Endothelial cell of umbilical vein (primary cell): Measurements from ENCODE around the gene ARHGEF37. TPM values are rescaled to one million over a fixed set of nuclear protein-coding genes. Genes with fewer than 3 reads are reported as not detected.
A peak's percentile ranks its signal among the peaks of the same experiment; 100 is the strongest.

Experiments used
- BruUV-seq: library from RNA; stranded (reverse); fragments of 400-500 nt; replicated peaks from 2 replicates; lab custom pipeline; 2021; lab: Mats Ljungman, UMichigan
- CTCF ChIA-PET: fragments of 300-600, 350-600 bp; sonication (Branson Sonifier 250); formaldehyde crosslinking; loops from one replicate; lab custom pipeline; 2021; ENCODE audit warnings: antibody characterized with exemption, inconsistent platforms; lab: Charles Lee
- POLR2A ChIA-PET: fragments of 300-600, 350-600 bp; sonication (Branson Sonifier 250); formaldehyde crosslinking; loops from one replicate; lab custom pipeline; 2021; ENCODE audit warnings: antibody characterized with exemption, inconsistent platforms; lab: Charles Lee
- DNase-seq: peaks from one replicate; pipeline ENCODE4 v3.0.0-alpha.2; 2011; ENCODE audit warnings: low read depth, low spot score
- FAIRE-seq: peaks from 2 replicates; lab custom pipeline; 2011; peaks lifted over from hg19 to GRCh38; lab: Jason Lieb, UNC
- H2AFZ ChIP-seq: 2 replicates; pipeline ENCODE4 v1.6.0; 2012; ENCODE audit warnings: low read depth, low read length, control low read depth, inconsistent platforms
- H3K27ac ChIP-seq: 2 replicates; pipeline ENCODE4 v1.5.1; 2011; ENCODE audit warnings: low read depth, mild to moderate bottlenecking, control low read depth, low read length, moderate library complexity; ENCODE audit not compliant: insufficient read depth
- H3K27me3 ChIP-seq, 2 experiments: 2 replicates each; pipeline versions ENCODE4 v1.6.0 to v1.6.1; 2011; ENCODE audit warnings: low read length in 2 of 2, mixed read lengths in 1 of 2; ENCODE audit not compliant: control insufficient read depth in 2 of 2, insufficient read depth in 2 of 2
- H3K36me3 ChIP-seq, 2 experiments: 2 replicates in 1 of 2; 3 replicates in 1 of 2; pipeline ENCODE4 v1.5.1; 2011; ENCODE audit warnings: low read length in 2 of 2, mild to moderate bottlenecking in 1 of 2, moderate library complexity in 1 of 2; ENCODE audit not compliant: control insufficient read depth in 2 of 2, insufficient read depth in 2 of 2; ENCODE audit errors: extremely low read depth in 1 of 2
- H3K4me1 ChIP-seq: 3 replicates; pipeline ENCODE4 v1.5.1; 2011; ENCODE audit warnings: mild to moderate bottlenecking, low read length; ENCODE audit not compliant: control insufficient read depth, insufficient read depth; ENCODE audit errors: extremely low read depth
- H3K4me2 ChIP-seq: 2 replicates; pipeline ENCODE4 v1.6.1; 2011; ENCODE audit warnings: low read length, control low read depth, mixed read lengths; ENCODE audit not compliant: insufficient read depth
- H3K4me3 ChIP-seq, 3 experiments: fragments of 200-600 bp in 1 of 3; sonication (generic), shearing (Covaris generic) in 1 of 3; replicated peaks in 1 of 3; 2 replicates each; pipeline ENCODE4 v1.5.1; 2011 to 2016; ENCODE audit warnings: control low read depth in 3 of 3, low read length in 3 of 3, mild to moderate bottlenecking in 2 of 3, inconsistent platforms in 1 of 3, low read depth in 1 of 3, moderate library complexity in 1 of 3; ENCODE audit not compliant: insufficient read depth in 1 of 3
- H3K79me2 ChIP-seq: 2 replicates; pipeline ENCODE4 v1.6.0; 2012; ENCODE audit warnings: low read length, inconsistent platforms; ENCODE audit not compliant: control insufficient read depth, insufficient read depth
- H3K9ac ChIP-seq: replicated peaks from 2 replicates; pipeline ENCODE3; 2011; ENCODE audit warnings: low read length, control low read depth; ENCODE audit not compliant: insufficient read depth; ENCODE audit errors: extremely low read depth
- H3K9me1 ChIP-seq: replicated peaks from 3 replicates; pipeline ENCODE4 v1.6.0; 2011; ENCODE audit warnings: mild to moderate bottlenecking, low read length; ENCODE audit not compliant: control insufficient read depth, insufficient read depth; ENCODE audit errors: extremely low read depth
- H3K9me3 ChIP-seq: replicated peaks from 2 replicates; pipeline ENCODE4 v1.5.1; 2012; ENCODE audit warnings: low read length, inconsistent platforms; ENCODE audit not compliant: control insufficient read depth, insufficient read depth
- H4K20me1 ChIP-seq: replicated peaks from 2 replicates; pipeline ENCODE3; 2011; ENCODE audit warnings: mild to moderate bottlenecking, low read length; ENCODE audit not compliant: control insufficient read depth, insufficient read depth; ENCODE audit errors: extremely low read depth
- CTCF ChIP-seq, 2 donors: IDR thresholded peaks; 1 replicate in 1 of 2; 2 replicates in 1 of 2; pipeline ENCODE4 v1.5.1; 2011; ENCODE audit warnings: low read length in 2 of 2, mild to moderate bottlenecking in 2 of 2, moderate library complexity in 2 of 2, control low read depth in 1 of 2, inconsistent platforms in 1 of 2, low read depth in 1 of 2; ENCODE audit not compliant: insufficient read depth in 1 of 2; ENCODE audit errors: extremely low read depth in 1 of 2
- MAX ChIP-seq: IDR thresholded peaks from 2 replicates; pipeline ENCODE4 v1.6.1; 2011; ENCODE audit not compliant: insufficient read depth, insufficient read length
- dilution Hi-C: fragments of 300-500 bp; cut with MboI; formaldehyde crosslinking; loops from one replicate; pipeline ENCODE4 v1.15.0; 2019; ENCODE audit warnings: low sequenced_read_pairs; ENCODE audit not compliant: extremely low pct_ligation_motif_present
- intact Hi-C: fragments of 100-400 bp; cut with micrococcal nuclease; formaldehyde crosslinking; loops from one replicate; pipeline ENCODE4 v1.10.0; 2022
- polyA plus RNA-seq, 4 experiments: library from polyadenylated mRNA; depleted of rRNA in 3 of 4; stranded (reverse) in 3 of 4; unstranded in 1 of 4; fragments of >200 nt; gene quantifications; 2 replicates each; pipeline versions ENCODE4 v1.2.1 to v1.2.3, GENCODE V29; 2011 to 2012; ENCODE audit warnings: missing spikeins in 1 of 4
- total RNA-seq: library from RNA; stranded (reverse); gene quantifications from 2 replicates; pipeline ENCODE4 v1.2.3, GENCODE V29; 2021

Gene ARHGEF37
- total and polyA plus RNA-seq, 2 donors (not counting 3 experiments of a cell fraction or from before 2014, with no cell fraction given): 4.9 to 7.0 TPM

DNA sequence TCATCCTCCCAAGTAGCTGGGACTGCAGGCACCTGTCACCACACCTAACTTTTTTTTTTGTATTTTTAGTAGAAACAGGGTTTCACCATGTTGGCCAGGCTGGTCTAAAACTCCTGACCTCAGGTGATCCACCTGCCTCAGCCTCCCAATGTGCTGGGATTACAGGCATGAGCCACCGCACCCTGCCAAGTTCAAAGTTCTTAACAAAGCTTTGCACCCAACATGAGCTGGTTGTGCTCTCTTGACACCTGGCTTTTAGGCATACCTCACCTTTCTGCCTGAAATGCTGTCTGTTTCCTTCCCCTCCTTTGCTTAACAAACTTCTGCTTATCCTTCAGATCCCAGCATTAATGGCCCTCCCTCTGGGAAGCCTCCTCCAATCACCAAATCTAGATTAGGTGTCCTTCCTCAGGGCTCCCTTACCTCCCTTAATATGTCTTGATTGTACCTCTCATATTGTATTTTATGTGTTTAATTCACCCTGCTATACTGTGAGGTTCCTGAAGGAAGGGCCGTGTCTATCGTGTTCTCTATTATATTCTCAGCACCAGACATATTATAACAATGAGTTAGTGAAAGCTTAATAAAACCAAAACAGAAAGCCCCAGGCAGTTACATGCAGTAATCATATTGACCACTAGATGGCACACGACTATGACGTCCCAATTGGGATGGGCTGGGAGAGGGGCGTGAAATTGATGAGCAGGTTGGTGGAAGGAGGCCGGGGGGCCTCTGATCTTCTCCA is 86.0 kb downstream of the ARHGEF37 start:
- intact Hi-C loops (loop anchor here (1.0 to 10.0 kb wide), 4 partner anchors 31 to 328 kb away; partner anchors contain the start of gene PPARGC1B), dilution Hi-C loops (no loop called here)
- CTCF ChIA-PET: interaction anchor here (0.6 to 4.7 kb wide), 60 partner anchors 8 to 399 kb away, joined by 3 to 240 read pairs (median 6); partner anchors contain the start of genes PPARGC1B and SLC26A2

More for the DNA sequence above, 86.0 kb downstream of the ARHGEF37 start:
- FAIRE-seq (no peak), DNase-seq (peak; percentile 42)
- Histone ChIP-seq H2AFZ (no peak overlapping the region), H3K9ac (no peak overlapping the region), H3K4me2 (no peak overlapping the region), H3K36me3 (no peaks in the 10 kb centered on the region), H3K9me1 (no peaks in the 10 kb centered on the region), H3K27me3 (peaks cover 3 to 4% of the 10 kb centered on the region in 2 experiments), H3K4me3 (no peak overlapping the region), H3K27ac (no peak overlapping the region), H3K79me2 (no peaks in the 10 kb centered on the region), H4K20me1 (no peaks in the 10 kb centered on the region), H3K9me3 (no peaks in the 10 kb centered on the region), H3K4me1 (no peaks in the 10 kb centered on the region)
- TF ChIP-seq MAX (no peak), CTCF (IDR thresholded peaks at IDR 0.05; ENCODE audit: extremely low read depth in 1 of 2, insufficient read depth in 1 of 2, low read depth in 1 of 2, low read length in 2 of 2) (peak; percentile 78 to 89)
- POLR2A ChIA-PET: no interaction called here
- no TSS peak for BruUV-seq
